H9 (cell line): ENCODE results near the gene TBX3. TPM values are rescaled to one million over a fixed set of nuclear protein-coding genes. Genes with fewer than 3 reads are reported as not detected.

Source experiments
- DNase-seq: peaks from one replicate; pipeline ENCODE4 v3.0.0-alpha.2; 2017
- H2AFZ ChIP-seq: one replicate; pipeline ENCODE4 v1.6.1; 2013; ENCODE audit warnings: mild to moderate bottlenecking, low read length, control low read depth, moderate library complexity
- H2AK5ac ChIP-seq: 2 replicates; pipeline ENCODE4 v1.6.1; 2013; ENCODE audit warnings: low read length, control low read depth, mixed read lengths; ENCODE audit not compliant: insufficient read length
- H2BK120ac ChIP-seq: one replicate; pipeline ENCODE4 v1.6.1; 2013; ENCODE audit warnings: low read depth, mild to moderate bottlenecking, low read length, control low read depth, inconsistent platforms; ENCODE audit not compliant: poor library complexity, severe bottlenecking
- H2BK12ac ChIP-seq: 2 replicates; pipeline ENCODE4 v1.6.1; 2013; ENCODE audit warnings: low read length, control low read depth, mixed read lengths, low read depth; ENCODE audit not compliant: insufficient read length
- H2BK15ac ChIP-seq: 2 replicates; pipeline ENCODE4 v1.6.1; 2013; ENCODE audit warnings: low read depth, low read length, control low read depth
- H2BK20ac ChIP-seq: one replicate; pipeline ENCODE4 v1.6.1; 2013; ENCODE audit warnings: low read depth, mild to moderate bottlenecking, low read length, control low read depth, inconsistent platforms; ENCODE audit not compliant: poor library complexity, severe bottlenecking
- H2BK5ac ChIP-seq: 2 replicates; pipeline ENCODE4 v1.6.1; 2013; ENCODE audit warnings: low read length, control low read depth, mixed read lengths; ENCODE audit not compliant: insufficient read length
- H3K14ac ChIP-seq: 2 replicates; pipeline ENCODE4 v1.6.1; 2013; ENCODE audit warnings: low read length, control low read depth; ENCODE audit not compliant: insufficient read depth
- H3K18ac ChIP-seq: 2 replicates; pipeline ENCODE4 v1.6.1; 2013; ENCODE audit warnings: low read depth, mild to moderate bottlenecking, mixed read lengths, low read length, control low read depth; ENCODE audit not compliant: insufficient read length
- H3K23ac ChIP-seq: 2 replicates; pipeline ENCODE4 v1.6.1; 2013; ENCODE audit warnings: low read length, control low read depth, mixed read lengths, low read depth; ENCODE audit not compliant: insufficient read length
- H3K23me2 ChIP-seq: 2 replicates; pipeline ENCODE4 v1.6.1; 2013; ENCODE audit warnings: low read depth, mild to moderate bottlenecking, mixed read lengths, low read length, control low read depth; ENCODE audit not compliant: insufficient read length, poor library complexity, severe bottlenecking
- H3K27ac ChIP-seq: 2 replicates; pipeline ENCODE4 v1.5.1; 2013; ENCODE audit warnings: low read length, control low read depth, mixed read lengths, low read depth; ENCODE audit not compliant: insufficient read length
- H3K27me3 ChIP-seq: 2 replicates; pipeline ENCODE4 v1.6.1; 2013; ENCODE audit warnings: low read length, control low read depth, inconsistent platforms; ENCODE audit not compliant: insufficient read depth
- H3K4ac ChIP-seq: 2 replicates; pipeline ENCODE4 v1.6.1; 2013; ENCODE audit warnings: low read depth, mild to moderate bottlenecking, control low read depth, inconsistent platforms, low read length, moderate library complexity
- H3K4me1 ChIP-seq: 2 replicates; pipeline ENCODE4 v1.6.1; 2013; ENCODE audit warnings: low read length, control low read depth, inconsistent platforms; ENCODE audit not compliant: insufficient read depth
- H3K4me2 ChIP-seq: 2 replicates; pipeline ENCODE4 v1.6.1; 2013; ENCODE audit warnings: low read length, control low read depth, mixed read lengths; ENCODE audit not compliant: insufficient read length, insufficient read depth
- H3K56ac ChIP-seq: 2 replicates; pipeline ENCODE4 v1.6.1; 2013; ENCODE audit warnings: low read depth, mild to moderate bottlenecking, mixed read lengths, low read length, control low read depth; ENCODE audit not compliant: insufficient read length
- H3K79me1 ChIP-seq: 2 replicates; pipeline ENCODE4 v1.6.1; 2013; ENCODE audit warnings: low read depth, mild to moderate bottlenecking, moderate library complexity, low read length, control low read depth, inconsistent platforms; ENCODE audit not compliant: insufficient read depth, poor library complexity, severe bottlenecking
- H3K79me2 ChIP-seq: 2 replicates; pipeline ENCODE4 v1.6.1; 2013; ENCODE audit warnings: low read length, control low read depth, inconsistent platforms; ENCODE audit not compliant: insufficient read depth
- H3K9ac ChIP-seq: 2 replicates; pipeline ENCODE4 v1.6.1; 2013; ENCODE audit warnings: low read length, control low read depth, mixed read lengths; ENCODE audit not compliant: insufficient read length; ENCODE audit errors: extremely low read depth
- H3K9me3 ChIP-seq: one replicate; pipeline ENCODE4 v1.6.1; 2013; ENCODE audit warnings: low read depth, low read length, inconsistent platforms; ENCODE audit not compliant: control insufficient read depth
- H3T11ph ChIP-seq: one replicate; pipeline ENCODE4 v1.6.1; 2013; ENCODE audit warnings: mild to moderate bottlenecking, low read length, control low read depth, inconsistent platforms
- H4K20me1 ChIP-seq: one replicate; pipeline ENCODE4 v1.6.1; 2013; ENCODE audit not compliant: control insufficient read depth, insufficient read length, insufficient read depth
- H4K5ac ChIP-seq: 2 replicates; pipeline ENCODE4 v1.6.1; 2013; ENCODE audit warnings: low read depth, mild to moderate bottlenecking, mixed read lengths, low read length, control low read depth; ENCODE audit not compliant: insufficient read length
- H4K8ac ChIP-seq: replicated peaks from 2 replicates; pipeline ENCODE4 v1.6.1; 2013; ENCODE audit warnings: low read length, control low read depth, mixed read lengths, low read depth; ENCODE audit not compliant: insufficient read length
- H4K91ac ChIP-seq: 2 replicates; pipeline ENCODE4 v1.6.1; 2013; ENCODE audit warnings: low read depth, mild to moderate bottlenecking, moderate library complexity, mixed read lengths, low read length, control low read depth; ENCODE audit not compliant: insufficient read length
- H3K27ac Mint-ChIP-seq, 3 experiments: 2 replicates in 2 of 3; 3 replicates in 1 of 3; pipeline ENCODE4 v1.8.0; 2020 to 2021; ENCODE audit warnings: mixed read lengths in 3 of 3, mild to moderate bottlenecking in 1 of 3, moderate library complexity in 1 of 3
- H3K27me3 Mint-ChIP-seq: 2 replicates; pipeline ENCODE4 v1.8.0; 2021; ENCODE audit warnings: low read depth, mild to moderate bottlenecking, moderate library complexity, mixed read lengths
- H3K36me3 Mint-ChIP-seq, 3 experiments: 2 replicates in 2 of 3; 3 replicates in 1 of 3; pipeline ENCODE4 v1.8.0; 2020 to 2021; ENCODE audit warnings: low read depth in 3 of 3, mixed read lengths in 3 of 3; ENCODE audit not compliant: insufficient read depth in 1 of 3
- H3K4me1 Mint-ChIP-seq, 2 experiments: 2 replicates each; pipeline ENCODE4 v1.8.0; 2020; ENCODE audit warnings: mixed read lengths in 2 of 2
- H3K4me3 Mint-ChIP-seq, 2 experiments: 2 replicates in 1 of 2; 3 replicates in 1 of 2; pipeline ENCODE4 v1.8.0; 2020 to 2021; ENCODE audit warnings: mild to moderate bottlenecking in 2 of 2, mixed read lengths in 2 of 2, moderate library complexity in 1 of 2
- H3K9me3 Mint-ChIP-seq, 2 experiments: 2 replicates in 1 of 2; 3 replicates in 1 of 2; pipeline ENCODE4 v1.8.0; 2020; ENCODE audit warnings: mild to moderate bottlenecking in 2 of 2, mixed read lengths in 2 of 2, moderate library complexity in 1 of 2
- CTCF ChIP-seq: fragments of 200-600 bp; sonication (generic); conservative IDR thresholded peaks from 3 replicates; pipeline ENCODE4 v1.8.0; 2021; ENCODE audit warnings: antibody characterized with exemption, mild to moderate bottlenecking
- WGBS: extraction: QIAGEN DNeasy Blood & Tissue Kit; methylation state at CpG from one replicate; pipeline ENCODE4 v1.1.7; 2013; ENCODE audit warnings: missing lambda C conversion rate, low lambda C conversion rate, mixed read lengths; ENCODE audit not compliant: insufficient read length; ENCODE audit errors: extremely low coverage; 5-methylcytosine and 5-hydroxymethylcytosine counted together
- total RNA-seq: library from RNA; stranded (reverse); gene quantifications from 2 replicates; pipeline ENCODE4 v1.2.1, GENCODE V29; 2021

The TBX3 gene
- total RNA-seq, 1 experiment from 2014 or later: 0.04 TPM

DNA sequence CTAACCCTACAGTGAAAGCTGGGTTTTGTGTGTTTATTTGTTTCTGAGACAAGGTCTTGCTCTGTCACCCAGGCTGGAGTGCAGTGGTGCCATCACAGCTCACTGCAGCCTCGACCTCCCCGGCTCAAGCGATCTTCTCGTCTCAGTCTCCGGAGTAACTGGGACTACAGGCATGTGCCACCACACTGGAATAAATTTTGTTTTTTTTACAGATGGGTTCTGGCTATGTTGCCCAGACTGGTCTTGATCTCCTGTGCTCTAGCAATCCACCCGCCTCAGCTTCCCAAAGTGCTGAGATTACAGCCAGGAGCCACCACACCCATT is 26.4 kb downstream of the TBX3 start:
- Mint-ChIP-seq H3K27ac (no peak overlapping the region), H3K27me3 (peaks cover 50% of the 10 kb centered on the region), H3K4me3 (no peak overlapping the region), H3K4me1 (peaks cover 35 to 36% of the 10 kb centered on the region in 2 experiments), H3K9me3 (no peaks in the 10 kb centered on the region), H3K36me3 (no peaks in the 10 kb centered on the region)
- Histone ChIP-seq H4K20me1 (no peaks in the 10 kb centered on the region), H4K8ac (no peak overlapping the region), H2BK12ac (no peak overlapping the region), H3K4ac (no peak overlapping the region), H3K9ac (no peak overlapping the region), H2BK5ac (no peak overlapping the region), H3T11ph (no peak overlapping the region), H2AK5ac (no peak overlapping the region), H3K27me3 (no peaks in the 10 kb centered on the region), H3K14ac (no peak overlapping the region), H3K4me2 (no peak overlapping the region), H4K5ac (no peak overlapping the region), H4K91ac (no peak overlapping the region), H3K4me1 (peaks cover 3% of the 10 kb centered on the region), H3K18ac (no peak overlapping the region), H3K9me3 (no peaks in the 10 kb centered on the region), H3K23ac (no peak overlapping the region), H2BK20ac (no peak overlapping the region), H3K79me1 (no peaks in the 10 kb centered on the region), H2BK120ac (no peak overlapping the region), H2AFZ (no peak overlapping the region), H2BK15ac (no peak overlapping the region), H3K56ac (no peak overlapping the region), H3K23me2 (no peaks in the 10 kb centered on the region), H3K79me2 (no peaks in the 10 kb centered on the region), H3K27ac (no peak overlapping the region)
- no peak for DNase-seq
- no CpG with 5 or more reads among the region's 6 CpGs for WGBS
- TF ChIP-seq CTCF: no peak
